T-helper 1 cell treated with Interleukin-12 subunit alpha and Interleukin-12 subunit beta and Interleukin-4 antibody, amounts not matched to agents 30 μg/mL and 1 μg/mL, for 36 hours (primary cell): ENCODE data around the gene TMEM86B.

Source experiments
- H3K27ac Mint-ChIP-seq: one replicate; pipeline ENCODE4 v1.8.0; 2021; ENCODE audit warnings: mild to moderate bottlenecking, mixed read lengths
- H3K27me3 Mint-ChIP-seq: one replicate; pipeline ENCODE4 v1.8.0; 2021; ENCODE audit warnings: low read depth, mixed read lengths
- H3K36me3 Mint-ChIP-seq: one replicate; pipeline ENCODE4 v1.8.0; 2021; ENCODE audit warnings: low read depth, mixed read lengths
- H3K4me1 Mint-ChIP-seq: one replicate; pipeline ENCODE4 v1.8.0; 2021; ENCODE audit warnings: low read depth, mixed read lengths
- H3K4me3 Mint-ChIP-seq: one replicate; pipeline ENCODE4 v1.8.0; 2021; ENCODE audit warnings: mild to moderate bottlenecking, moderate library complexity, mixed read lengths
- H3K9me3 Mint-ChIP-seq: one replicate; pipeline ENCODE4 v1.8.0; 2021; ENCODE audit warnings: mixed read lengths

The TMEM86B gene

GRCh38 chr19:55199620-55200204 is 28.9 kb downstream of the TMEM86B start:
- peaks cover 1% of the 10 kb centered on the region for H3K4me1 Mint-ChIP-seq
- H3K36me3 Mint-ChIP-seq = no peaks in the 10 kb centered on the region
- no peak overlapping the region for H3K4me3 Mint-ChIP-seq
- H3K9me3 Mint-ChIP-seq = no peaks in the 10 kb centered on the region
- peaks cover 14% of the 10 kb centered on the region for H3K27me3 Mint-ChIP-seq
- H3K27ac Mint-ChIP-seq = no peak overlapping the region

- Mint-ChIP-seq H3K36me3 (no peaks in the 10 kb centered on the region), H3K4me3 (no peak overlapping the region), H3K9me3 (no peaks in the 10 kb centered on the region), H3K27ac (no peak overlapping the region), H3K4me1 (peaks cover 1% of the 10 kb centered on the region), H3K27me3 (peaks cover 12% of the 10 kb centered on the region)
These were observed 29.9 kb downstream of the TMEM86B start for GRCh38 chr19:55198651-55199050.

- H3K27ac Mint-ChIP-seq = no peak overlapping the region
- no peaks in the 10 kb centered on the region for H3K9me3 Mint-ChIP-seq
- no peaks in the 10 kb centered on the region for H3K36me3 Mint-ChIP-seq
- peaks cover 7% of the 10 kb centered on the region for H3K27me3 Mint-ChIP-seq
- peaks cover 1% of the 10 kb centered on the region for H3K4me1 Mint-ChIP-seq
- no peak overlapping the region for H3K4me3 Mint-ChIP-seq
These were observed 31.0 kb downstream of the TMEM86B start for GRCh38 chr19:55197528-55197927.

GRCh38 chr19:55196803-55197202 is 31.8 kb downstream of the TMEM86B start:
- H3K4me1 Mint-ChIP-seq = peaks cover 1% of the 10 kb centered on the region
- H3K9me3 Mint-ChIP-seq = no peaks in the 10 kb centered on the region
- H3K27me3 Mint-ChIP-seq = peaks cover 7% of the 10 kb centered on the region
- H3K36me3 Mint-ChIP-seq = no peaks in the 10 kb centered on the region
- H3K27ac Mint-ChIP-seq = no peak overlapping the region
- H3K4me3 Mint-ChIP-seq = no peak overlapping the region

GRCh38 chr19:55193481-55193880 is 35.1 kb downstream of the TMEM86B start:
- H3K4me1 Mint-ChIP-seq = peaks cover 9% of the 10 kb centered on the region
- no peaks in the 10 kb centered on the region for H3K9me3 Mint-ChIP-seq
- H3K4me3 Mint-ChIP-seq = no peak overlapping the region
- H3K27me3 Mint-ChIP-seq = no peaks in the 10 kb centered on the region
- no peak overlapping the region for H3K27ac Mint-ChIP-seq
- no peaks in the 10 kb centered on the region for H3K36me3 Mint-ChIP-seq

- H3K9me3 Mint-ChIP-seq = no peaks in the 10 kb centered on the region
- H3K27me3 Mint-ChIP-seq = peaks cover 10% of the 10 kb centered on the region
- peak overlapping the region; percentile 7 for H3K4me3 Mint-ChIP-seq
- H3K27ac Mint-ChIP-seq = no peak overlapping the region
- H3K36me3 Mint-ChIP-seq = no peaks in the 10 kb centered on the region
- H3K4me1 Mint-ChIP-seq = peaks cover 12% of the 10 kb centered on the region
These were observed 39.1 kb downstream of the TMEM86B start for GRCh38 chr19:55189403-55189835.

- H3K36me3 Mint-ChIP-seq = no peaks in the 10 kb centered on the region
- peak overlapping the region; percentile 64 for H3K27ac Mint-ChIP-seq
- peaks cover 14% of the 10 kb centered on the region for H3K4me1 Mint-ChIP-seq
- H3K4me3 Mint-ChIP-seq = peak overlapping the region; percentile 26
- H3K9me3 Mint-ChIP-seq = no peaks in the 10 kb centered on the region
- peaks cover 12% of the 10 kb centered on the region for H3K27me3 Mint-ChIP-seq
These were observed 39.9 kb downstream of the TMEM86B start for GRCh38 chr19:55188625-55189024.

- H3K9me3 Mint-ChIP-seq = no peaks in the 10 kb centered on the region
- H3K4me1 Mint-ChIP-seq = peaks cover 14% of the 10 kb centered on the region
- H3K4me3 Mint-ChIP-seq = no peak overlapping the region
- H3K36me3 Mint-ChIP-seq = no peaks in the 10 kb centered on the region
- peaks cover 25% of the 10 kb centered on the region for H3K27me3 Mint-ChIP-seq
- no peak overlapping the region for H3K27ac Mint-ChIP-seq
These were observed 42.5 kb downstream of the TMEM86B start for GRCh38 chr19:55186080-55186479.

GRCh38 chr19:55181740-55182139 is 46.8 kb downstream of the TMEM86B start:
- Mint-ChIP-seq H3K9me3 (no peaks in the 10 kb centered on the region), H3K36me3 (no peaks in the 10 kb centered on the region), H3K27ac (no peak overlapping the region), H3K4me3 (no peak overlapping the region), H3K27me3 (peaks cover 56% of the 10 kb centered on the region), H3K4me1 (peaks cover 16% of the 10 kb centered on the region)

- Mint-ChIP-seq H3K4me3 (peak within 1 kb of the TSS; percentile 66), H3K27me3 (peaks cover 57% of the 10 kb centered on the region)
These were observed 48.7 kb downstream of the TMEM86B start, which contains the start of gene SYT5 for GRCh38 chr19:55179606-55180484. SYT5 (minus strand) TSS chr19:55180289; CDS start chr19:55179041, 1,248 bp downstream.

GRCh38 chr19:55178781-55179599 is 49.6 kb downstream of the TMEM86B start:
- H3K27me3 Mint-ChIP-seq = peaks cover 63% of the 10 kb centered on the region
- H3K9me3 Mint-ChIP-seq = no peaks in the 10 kb centered on the region
- peak overlapping the region; percentile 66 for H3K4me3 Mint-ChIP-seq
- peak overlapping the region; percentile 49 for H3K27ac Mint-ChIP-seq
- H3K36me3 Mint-ChIP-seq = no peaks in the 10 kb centered on the region
- H3K4me1 Mint-ChIP-seq = peaks cover 18% of the 10 kb centered on the region

More at GRCh38 chr19:55179606-55180484, 48.7 kb downstream of the TMEM86B start, which contains the start of gene SYT5:
- Mint-ChIP-seq H3K36me3 (no peaks in the 10 kb centered on the region), H3K9me3 (no peaks in the 10 kb centered on the region), H3K4me1 (peaks cover 16% of the 10 kb centered on the region), H3K27ac (peak within 1 kb of the TSS; percentile 49)
